HepG2 (cell line): ENCODE results near the gene CELF4. TPM values are rescaled to one million over a fixed set of nuclear protein-coding genes. Genes with fewer than 3 reads are reported as not detected.

ENCODE experiments used
- ATAC-seq: fragments of 200-7000 bp; cut with Tn5 transposase; 3 replicates; pipeline ENCODE4 v1.9.1; 2020; ENCODE audit warnings: mild to moderate bottlenecking, moderate library complexity
- BruUV-seq: library from RNA; stranded (reverse); fragments of 400-500 nt; replicated peaks from 2 replicates; lab custom pipeline; 2021; lab: Mats Ljungman, UMichigan
- CTCF ChIA-PET: fragments of 300-600 bp; formaldehyde crosslinking; extraction: SDS; loops from one replicate; lab custom pipeline; 2021; ENCODE audit warnings: low total read pairs, inconsistent platforms, low intra/inter-chr PET ratio; lab: Yijun Ruan, JAX
- POLR2A ChIA-PET: fragments of 350-600 bp; sonication (Branson Sonifier 250); formaldehyde crosslinking; loops from one replicate; lab custom pipeline; 2020; ENCODE audit warnings: antibody characterized with exemption, inconsistent platforms; lab: Yijun Ruan, JAX
- DNase-seq: peaks from one replicate; pipeline ENCODE4 v3.0.0-alpha.2; 2015; ENCODE audit warnings: low spot score
- FAIRE-seq: peaks from 3 replicates; lab custom pipeline; 2011; peaks lifted over from hg19 to GRCh38; lab: Jason Lieb, UNC
- H2AFZ ChIP-seq: one replicate; pipeline ENCODE4 v1.6.1; 2011; ENCODE audit warnings: low read length, inconsistent platforms
- H3K27ac ChIP-seq: fragments of 300-600 bp; 3 replicates; pipeline ENCODE4 v1.8.0; 2011; ENCODE audit warnings: mixed run types, mild to moderate bottlenecking, mixed read lengths, low read length, inconsistent platforms; ENCODE audit not compliant: insufficient read depth; ENCODE audit errors: extremely low read length
- H3K27me3 ChIP-seq, 2 experiments: fragments of 200-600 bp in 1 of 2; 2 replicates in 1 of 2; 3 replicates in 1 of 2; pipeline versions ENCODE4 v1.6.0 to v1.8.0; 2011; ENCODE audit warnings: low read length in 2 of 2, mild to moderate bottlenecking in 2 of 2, moderate library complexity in 2 of 2, inconsistent platforms in 1 of 2; ENCODE audit not compliant: insufficient read depth in 2 of 2, control insufficient read depth in 1 of 2
- H3K36me3 ChIP-seq, 2 experiments: fragments of 200-600 bp in 1 of 2; replicated peaks in 1 of 2; 2 replicates in 1 of 2; 3 replicates in 1 of 2; pipeline versions ENCODE4 v1.5.1 to v1.8.0; 2011; ENCODE audit warnings: low read length in 2 of 2, inconsistent platforms in 1 of 2; ENCODE audit not compliant: insufficient read depth in 2 of 2, control insufficient read depth in 1 of 2
- H3K4me1 ChIP-seq: 2 replicates; pipeline ENCODE4 v1.5.1; 2012; ENCODE audit warnings: low read length, inconsistent platforms; ENCODE audit not compliant: insufficient read depth
- H3K4me2 ChIP-seq: 2 replicates; pipeline ENCODE4 v1.6.0; 2011; ENCODE audit warnings: low read depth, low read length, inconsistent platforms
- H3K4me3 ChIP-seq, 3 experiments: fragments of 200-600 bp in 1 of 3; sonication (generic), shearing (Covaris generic) in 1 of 3; replicated peaks in 1 of 3; 2 replicates each; pipeline ENCODE4 v1.5.1; 2011 to 2016; ENCODE audit warnings: low read length in 3 of 3, inconsistent platforms in 2 of 3, low read depth in 2 of 3, mild to moderate bottlenecking in 2 of 3, control low read depth in 1 of 3, mixed read lengths in 1 of 3; ENCODE audit not compliant: insufficient read depth in 1 of 3
- H3K79me2 ChIP-seq: one replicate; pipeline ENCODE4 v1.6.1; 2011; ENCODE audit warnings: low read length, inconsistent platforms; ENCODE audit not compliant: insufficient read depth
- H3K9ac ChIP-seq: 2 replicates; pipeline ENCODE4 v1.6.0; 2011; ENCODE audit warnings: mild to moderate bottlenecking, low read depth, low read length, inconsistent platforms; ENCODE audit not compliant: insufficient read depth
- H3K9me3 ChIP-seq: 2 replicates; pipeline ENCODE4 v1.5.1; 2012; ENCODE audit warnings: mild to moderate bottlenecking, low read length
- H4K20me1 ChIP-seq: 2 replicates; pipeline ENCODE4 v1.6.0; 2011; ENCODE audit warnings: inconsistent platforms, mild to moderate bottlenecking, low read length, moderate library complexity; ENCODE audit not compliant: insufficient read depth
- DMAP1 ChIP-seq: IDR thresholded peaks from 2 replicates; pipeline ENCODE4 v1.6.1; 2016
- ERF ChIP-seq: IDR thresholded peaks from 2 replicates; pipeline ENCODE4 v1.6.1; 2018; ENCODE audit warnings: missing biosample characterization, missing genetic modification reagents
- HIVEP1 ChIP-seq: sonication (generic); formaldehyde crosslinking; IDR thresholded peaks from 2 replicates; pipeline ENCODE4 v1.4.0; 2020; ENCODE audit warnings: mild to moderate bottlenecking, missing genetic modification reagents
- HOXD1 ChIP-seq: sonication (generic); formaldehyde crosslinking; IDR thresholded peaks from 2 replicates; pipeline ENCODE4 v1.5.0; 2020; ENCODE audit warnings: missing genetic modification reagents
- IKZF1 ChIP-seq: fragments of 450-650 bp; IDR thresholded peaks from 2 replicates; pipeline ENCODE4 v1.7.1; 2016
- MED8 ChIP-seq: sonication (generic); formaldehyde crosslinking; IDR thresholded peaks from 2 replicates; pipeline ENCODE4 v1.8.1; 2023; ENCODE audit warnings: mild to moderate bottlenecking, missing genetic modification reagents; ENCODE audit not compliant: insufficient replicate concordance
- MYNN ChIP-seq: sonication (generic); formaldehyde crosslinking; IDR thresholded peaks from 2 replicates; pipeline ENCODE4 v1.4.0; 2020; ENCODE audit warnings: mild to moderate bottlenecking, low read depth, missing genetic modification reagents
- NFIB ChIP-seq: sonication (generic); formaldehyde crosslinking; IDR thresholded peaks from 2 replicates; pipeline ENCODE4 v1.9.0; 2021; ENCODE audit warnings: missing genetic modification reagents, mild to moderate bottlenecking, borderline replicate concordance
- NONO ChIP-seq, 2 experiments: fragments of 450-650 bp in 1 of 2; sonication (generic) in 1 of 2; formaldehyde crosslinking in 1 of 2; IDR thresholded peaks in 1 of 2; conservative IDR thresholded peaks in 1 of 2; 2 replicates each; pipeline versions ENCODE4 v1.6.1 to v1.8.0; 2017 to 2022; ENCODE audit warnings: mild to moderate bottlenecking in 1 of 2, missing genetic modification reagents in 1 of 2, moderate library complexity in 1 of 2
- NR0B2 ChIP-seq: sonication (generic); formaldehyde crosslinking; IDR thresholded peaks from 2 replicates; pipeline ENCODE4 v1.4.0; 2020; ENCODE audit warnings: mild to moderate bottlenecking, missing genetic modification reagents
- RCOR2 ChIP-seq: IDR thresholded peaks from 2 replicates; pipeline ENCODE4 v1.6.1; 2016; ENCODE audit warnings: missing biosample characterization, missing genetic modification reagents
- SIN3B ChIP-seq: fragments of 150-350 bp; IDR thresholded peaks from 2 replicates; pipeline ENCODE4 v1.6.1; 2014; ENCODE audit warnings: low read length
- THRA ChIP-seq: sonication (generic); formaldehyde crosslinking; IDR thresholded peaks from 2 replicates; pipeline ENCODE4 v1.4.0; 2020; ENCODE audit warnings: missing genetic modification reagents, borderline replicate concordance
- ZFY ChIP-seq: sonication (generic); formaldehyde crosslinking; IDR thresholded peaks from 2 replicates; pipeline ENCODE4 v1.4.0; 2020; ENCODE audit warnings: missing genetic modification reagents
- ZNF432 ChIP-seq: sonication (generic); formaldehyde crosslinking; IDR thresholded peaks from 2 replicates; pipeline ENCODE4 v1.5.0; 2020; ENCODE audit warnings: missing genetic modification reagents, mild to moderate bottlenecking, borderline replicate concordance
- ZNF709 ChIP-seq: sonication (generic); formaldehyde crosslinking; IDR thresholded peaks from 2 replicates; pipeline ENCODE4 v1.5.0; 2020; ENCODE audit warnings: mild to moderate bottlenecking, missing genetic modification reagents
- ZNF772 ChIP-seq: sonication (generic); formaldehyde crosslinking; IDR thresholded peaks from 2 replicates; pipeline ENCODE4 v1.5.0; 2020; ENCODE audit warnings: mild to moderate bottlenecking, missing genetic modification reagents
- WGBS: methylation state at CpG from one replicate; pipeline ENCODE4 v1.1.6; 2017; ENCODE audit warnings: low lambda C conversion rate; 5-methylcytosine and 5-hydroxymethylcytosine counted together
- in situ Hi-C: cut with HindIII; loops from 2 replicates; pipeline ENCODE4 v1.10.0; 2017; ENCODE audit warnings: low pct_unique_long_range_greater_than_20kb; ENCODE audit not compliant: extremely low pct_ligation_motif_present
- intact Hi-C: fragments of 100-400 bp; cut with micrococcal nuclease; formaldehyde crosslinking; loops from one replicate; pipeline ENCODE4 v1.10.0; 2022; ENCODE audit not compliant: unreplicated experiment
- polyA plus RNA-seq, 8 experiments: library from polyadenylated mRNA; depleted of rRNA in 3 of 8; stranded (reverse) in 7 of 8; unstranded in 1 of 8; fragments of >200 nt; fragmentation: Illumina TruSeq in 4 of 8; extraction: Trizol in 4 of 8; gene quantifications; 2 replicates each; pipeline versions ENCODE4 v1.2.1 to v1.2.3, GENCODE V29; 2011 to 2016; ENCODE audit warnings: low read depth in 4 of 8, missing spikeins in 1 of 8, mixed read lengths in 1 of 8; ENCODE audit not compliant: insufficient read depth in 1 of 8
- total RNA-seq, 5 experiments: library from RNA; depleted of rRNA; stranded (reverse); fragments of >200 nt; fragmentation: Illumina TruSeq; extraction: Trizol; gene quantifications; 2 replicates each; pipeline ENCODE4 v1.2.3, GENCODE V29; 2016; ENCODE audit warnings: low read depth in 1 of 5

The CELF4 gene
- total and polyA plus RNA-seq, 2 of the 13 experiments (the other 11 are each of a cell fraction or from before 2014, with no cell fraction given), result not detected

DNA sequence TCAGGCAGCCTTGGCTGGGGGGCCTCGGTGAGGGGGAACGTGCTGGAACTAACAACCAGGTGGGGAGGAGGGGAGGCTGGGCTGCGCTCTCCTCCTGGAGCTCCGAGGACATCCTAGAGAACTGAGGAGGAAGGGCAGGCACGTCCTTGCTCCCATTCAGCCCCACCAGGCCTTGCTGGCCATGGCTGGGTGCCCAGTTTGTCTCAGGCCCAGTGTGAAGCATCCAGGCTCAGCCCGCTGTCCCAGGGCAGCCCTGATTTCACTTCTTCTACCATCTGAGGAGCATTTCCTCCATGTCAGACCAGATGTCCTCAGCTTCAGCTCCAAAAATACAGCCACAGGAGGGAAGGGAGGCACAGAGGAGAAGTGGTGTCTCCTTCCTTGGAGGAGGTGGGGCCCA, 125.4 kb downstream of the CELF4 start:
- H3K9me3 ChIP-seq, result no peaks in the 10 kb centered on the region
- in situ Hi-C loops (no loop called here), intact Hi-C loops (no loop called here)
- DNase-seq, result no peak
- no peak for ATAC-seq
- WGBS, result 14% methylated on average over 4 of the region's 6 CpGs
- H3K79me2 ChIP-seq, result no peaks in the 10 kb centered on the region
- H3K4me3 ChIP-seq, result no peak overlapping the region
- TF ChIP-seq SIN3B, result no peak
- TF ChIP-seq MYNN, result no peak
- no peak for TF ChIP-seq THRA (CRISPR knock-in tag)
- TF ChIP-seq IKZF1, result no peak
- TF ChIP-seq ERF, result no peak
- TF ChIP-seq NFIB (CRISPR knock-in tag), result no peak
- no peak for TF ChIP-seq ZNF709
- TF ChIP-seq DMAP1, result no peak
- TF ChIP-seq NONO (IDR thresholded peaks at IDR 0.05), result no peak
- no peak for TF ChIP-seq NONO (CRISPR knock-in tag; conservative IDR thresholded peaks at IDR 0.05)
- no peak for TF ChIP-seq ZNF772 (CRISPR knock-in tag)
- TF ChIP-seq ZFY (CRISPR knock-in tag), result no peak
- TF ChIP-seq NR0B2 (CRISPR knock-in tag), result no peak
- TF ChIP-seq HOXD1 (CRISPR knock-in tag), result no peak
- TF ChIP-seq ZNF432 (CRISPR knock-in tag), result no peak
- TF ChIP-seq MED8 (CRISPR knock-in tag), result no peak
- no peak for TF ChIP-seq RCOR2 (CRISPR knock-in tag)
- no peak for TF ChIP-seq HIVEP1 (CRISPR knock-in tag)
- FAIRE-seq, result no peak
- CTCF ChIA-PET, result no interaction called here
- H3K9ac ChIP-seq, result no peak overlapping the region
- peaks cover 1 to 40% of the 10 kb centered on the region in 2 experiments; a peak in 4 of 5 replicates for H3K27me3 ChIP-seq
- no peaks in the 10 kb centered on the region for H3K4me1 ChIP-seq
- H4K20me1 ChIP-seq, result no peaks in the 10 kb centered on the region
- H3K36me3 ChIP-seq, result no peaks in the 10 kb centered on the region
- H2AFZ ChIP-seq, result no peak overlapping the region
- no peak overlapping the region for H3K4me2 ChIP-seq
- no peak overlapping the region for H3K27ac ChIP-seq
- POLR2A ChIA-PET, result no interaction called here
- no TSS peak for BruUV-seq
